ENCODE results near the gene INTS13. TPM values are rescaled to one million over a fixed set of nuclear protein-coding genes. Genes with fewer than 3 reads are reported as not detected.

Gene INTS13
- total and polyA plus RNA-seq, 2 of the 4 experiments (the other 2 are of a cell fraction): 9.9 to 31.9 TPM

DNA sequence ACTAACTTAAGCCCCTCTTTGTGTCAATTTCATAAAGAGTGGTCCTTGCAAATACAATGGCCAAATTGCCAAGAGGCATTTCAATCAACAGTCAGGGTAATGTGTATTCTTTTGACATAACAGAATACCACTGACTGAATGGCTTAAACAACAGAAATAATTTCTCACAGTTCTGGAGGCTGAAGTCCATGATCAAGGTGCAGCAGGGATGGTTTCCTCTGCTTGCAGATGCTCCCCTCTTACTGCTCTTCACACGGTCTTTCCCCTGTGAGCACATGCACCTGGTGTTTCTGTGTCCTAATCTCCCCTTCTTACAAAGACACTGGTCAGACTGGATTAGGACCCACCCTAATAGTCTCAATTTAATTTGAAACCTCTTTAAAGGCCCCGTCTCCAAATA, 32.4 kb upstream of the INTS13 start:
- Histone ChIP-seq H3K9me1 (ENCODE audit: insufficient read depth, low read length) (peaks cover 4% of the 10 kb centered on the region; the same call in 1 of the 2 replicates), H3K27me3 (ENCODE audit: control insufficient read depth, insufficient read depth, low read length) (no peaks in the 10 kb centered on the region), H3K4me3 (ENCODE audit: insufficient read depth, low read depth, low read length) (no peak overlapping the region), H2AK9ac (replicated peaks; ENCODE audit: low read depth, low read length, poor library complexity) (no peak overlapping the region), H2AFZ (replicated peaks; ENCODE audit: low read length, poor library complexity) (no peak overlapping the region), H3K4ac (ENCODE audit: low read depth, low read length) (no peak overlapping the region), H3K9ac (ENCODE audit: low read depth, low read length) (no peak overlapping the region), H4K20me1 (ENCODE audit: insufficient read depth, low read length) (no peaks in the 10 kb centered on the region), H3K9me3 (ENCODE audit: control insufficient read depth, insufficient read depth, low read length) (no peaks in the 10 kb centered on the region), H3K36me3 (ENCODE audit: control insufficient read depth, insufficient read depth, low read length) (peaks cover 8% of the 10 kb centered on the region), H3K14ac (replicated peaks; ENCODE audit: low read depth, low read length) (no peak overlapping the region), H3K56ac (ENCODE audit: extremely low read depth, insufficient read depth, low read length) (no peak overlapping the region), H4K5ac (ENCODE audit: low read depth, low read length) (no peak overlapping the region), H3K79me1 (ENCODE audit: low read depth in 1 of 2, low read length in 2 of 2) (no peaks in the 10 kb centered on the region; a peak in 1 of 4 replicates), H2BK20ac (ENCODE audit: low read depth, low read length) (no peak overlapping the region), H2BK120ac (ENCODE audit: low read depth, low read length) (no peak overlapping the region), H2AK5ac (ENCODE audit: low read depth, low read length) (no peak overlapping the region), H4K91ac (ENCODE audit: insufficient read depth, low read depth, low read length) (no peak overlapping the region), H3K18ac (ENCODE audit: low read depth, low read length) (no peak overlapping the region), H3K4me2 (ENCODE audit: low read depth, low read length) (no peak overlapping the region), H3K4me1 (ENCODE audit: control insufficient read depth, insufficient read depth, low read length) (no peaks in the 10 kb centered on the region), H2BK5ac (ENCODE audit: low read depth, low read length, poor library complexity, severe bottlenecking) (no peak overlapping the region), H3K27ac (ENCODE audit: insufficient read depth, low read length) (no peak overlapping the region), H4K8ac (ENCODE audit: low read depth in 2 of 2, low read length in 2 of 2) (no peak overlapping the region), H3K23ac (ENCODE audit: low read depth, low read length) (no peak overlapping the region), H2BK15ac (ENCODE audit: low read depth, low read length) (no peak overlapping the region)
- ChIA-PET POLR2A (ENCODE audit: unreplicated experiment) (no interaction called here), CTCF (no interaction called here)
- no peak for ATAC-seq (ENCODE audit: low read depth)
- TF ChIP-seq RCOR1 (IDR thresholded peaks at IDR 0.05; ENCODE audit: insufficient replicate concordance, low read length): no peak
- TF ChIP-seq FOS (IDR thresholded peaks at IDR 0.05; ENCODE audit: low read depth, low read length): no peak
- no peak for TF ChIP-seq ELK1 (IDR thresholded peaks at IDR 0.05; ENCODE audit: borderline replicate concordance, low read depth, low read length)
- TF ChIP-seq POLR2A (IDR thresholded peaks at IDR 0.05; ENCODE audit: low read depth, low read length): no peak
- no peak for TF ChIP-seq MAZ (IDR thresholded peaks at IDR 0.05; ENCODE audit: borderline replicate concordance, low read depth, low read length)
- no peak for TF ChIP-seq CHD1 (IDR thresholded peaks at IDR 0.05; ENCODE audit: low read depth, low read length)
- TF ChIP-seq NFE2L2 (IDR thresholded peaks at IDR 0.05; ENCODE audit: low read depth, low read length): no peak
- TF ChIP-seq USF2 (IDR thresholded peaks at IDR 0.05; ENCODE audit: low read depth, low read length): no peak
- no peak for TF ChIP-seq RFX5 (IDR thresholded peaks at IDR 0.05; ENCODE audit: low read depth, low read length)
- TF ChIP-seq CEBPB (IDR thresholded peaks at IDR 0.05; ENCODE audit: low read depth, low read length): no peak
- no peak for TF ChIP-seq MXI1 (IDR thresholded peaks at IDR 0.05; ENCODE audit: borderline replicate concordance, low read depth, low read length)
- TF ChIP-seq RAD21 (IDR thresholded peaks at IDR 0.05; ENCODE audit: low read length): no peak
- TF ChIP-seq MAFK (IDR thresholded peaks at IDR 0.05; ENCODE audit: low read depth, low read length): no peak
- TF ChIP-seq BHLHE40 (IDR thresholded peaks at IDR 0.05; ENCODE audit: low read depth, low read length): no peak
- no peak for TF ChIP-seq SMC3 (IDR thresholded peaks at IDR 0.05; ENCODE audit: low read depth, low read length)
- no peak for DNase-seq
- intact Hi-C loops (cut with micrococcal nuclease) (no loop called here), dilution Hi-C loops (cut with HindIII; ENCODE audit: low sequenced_read_pairs, unreplicated experiment) (no loop called here), in situ Hi-C loops (cut with MboI; ENCODE audit: low sequenced_read_pairs) (no loop called here)
- WGBS, 2 experiments (ENCODE audit: extremely low coverage in 2 of 2, insufficient read length in 1 of 2): no CpG with 5 or more reads among the region's 2 CpGs
- BruUV-seq (replicated peaks): no TSS peak

All from IMR-90 (cell line).